Measurements from ENCODE around the gene IARS2.
"Not testable (repeated sequence)": the region's sequence is repeated elsewhere in the genome, so short reads cannot be mapped to it uniquely, and the experiment has no call there.

The IARS2 gene

DNA sequence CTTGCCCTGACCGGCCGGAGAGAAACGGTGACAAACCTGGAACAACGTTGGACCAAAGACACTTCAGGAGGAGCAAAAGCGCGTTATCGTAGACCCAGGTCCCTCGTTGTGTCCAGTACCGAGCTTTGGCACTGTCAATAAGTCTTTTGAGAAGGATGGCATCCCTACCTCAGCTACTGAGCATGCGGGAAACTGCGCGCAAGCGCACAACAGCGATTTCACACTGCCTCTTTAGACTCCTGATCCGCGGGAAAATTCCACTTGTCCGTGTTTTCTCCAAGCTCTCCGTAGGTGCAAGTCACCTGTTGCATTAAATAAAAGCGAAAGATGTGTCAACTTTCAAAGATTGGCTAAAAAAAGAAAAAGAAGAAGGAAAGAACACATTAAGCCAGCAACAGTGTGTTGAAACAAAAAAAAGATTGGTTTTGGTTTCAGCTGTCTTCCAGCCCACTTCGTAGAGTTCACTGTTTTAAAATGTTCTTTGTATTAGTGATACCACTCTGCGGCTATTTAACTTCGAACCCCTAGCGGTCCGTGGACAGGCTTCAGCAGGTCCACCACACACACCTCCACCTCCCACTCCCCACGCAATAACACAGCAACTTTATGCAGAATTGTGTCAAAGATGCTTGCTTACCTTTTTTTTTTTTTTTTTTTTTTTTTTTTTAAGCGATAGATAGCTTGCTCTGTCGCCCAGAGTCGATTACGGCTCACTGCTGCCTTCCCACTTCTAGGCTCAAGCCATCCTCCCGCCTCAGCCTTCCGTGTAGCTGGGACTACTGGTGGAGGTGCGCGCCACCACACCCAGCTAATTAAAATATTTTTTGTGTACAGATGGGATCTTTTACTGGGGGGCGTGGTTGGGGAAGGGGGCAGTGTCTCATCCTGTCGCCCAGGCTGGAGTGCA lies 4.0 kb upstream of the IARS2 start, which contains the start of gene BPNT1:
Gene BPNT1 (minus strand): TSS at position 139 of the 907 bp plus-strand sequence. CDS start 9,942 bp downstream, outside the sequence.
- H3K4me3 Mint-ChIP-seq: peak within 1 kb of the TSS; percentile 95
- no peaks in the 10 kb centered on the region for H3K36me3 Mint-ChIP-seq
- H3K4me1 Mint-ChIP-seq: peaks cover 28% of the 10 kb centered on the region
- H3K27ac Mint-ChIP-seq: peak within 1 kb of the TSS; percentile 98
- no peaks in the 10 kb centered on the region for H3K27me3 Mint-ChIP-seq
- no peaks in the 10 kb centered on the region for H3K9me3 Mint-ChIP-seq

DNA sequence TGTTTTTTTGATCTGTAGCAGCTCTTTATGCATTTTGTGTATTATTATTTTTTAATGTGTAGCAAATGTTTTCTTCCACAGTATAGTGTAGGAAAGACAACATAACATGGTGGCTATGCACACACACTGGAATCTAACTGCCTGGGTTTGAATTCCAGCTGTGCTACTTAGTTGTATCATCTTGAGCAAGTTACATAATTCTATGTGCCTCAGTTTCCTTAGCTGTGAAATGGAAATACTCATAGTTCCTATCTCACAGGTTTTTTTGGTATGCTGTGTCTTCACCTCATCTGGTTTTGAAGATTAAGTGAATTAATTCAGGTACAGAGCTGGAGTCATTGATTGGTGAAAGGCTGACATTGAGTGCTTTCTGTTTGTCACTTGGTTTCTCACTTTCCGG lies 1.2 kb upstream of the IARS2 start:
- no peak overlapping the region for H3K4me3 Mint-ChIP-seq
- H3K4me1 Mint-ChIP-seq: peaks cover 36% of the 10 kb centered on the region
- no peaks in the 10 kb centered on the region for H3K27me3 Mint-ChIP-seq
- H3K27ac Mint-ChIP-seq: peak overlapping the region; percentile 68
- no peaks in the 10 kb centered on the region for H3K9me3 Mint-ChIP-seq
- H3K36me3 Mint-ChIP-seq: peaks cover 4% of the 10 kb centered on the region

DNA sequence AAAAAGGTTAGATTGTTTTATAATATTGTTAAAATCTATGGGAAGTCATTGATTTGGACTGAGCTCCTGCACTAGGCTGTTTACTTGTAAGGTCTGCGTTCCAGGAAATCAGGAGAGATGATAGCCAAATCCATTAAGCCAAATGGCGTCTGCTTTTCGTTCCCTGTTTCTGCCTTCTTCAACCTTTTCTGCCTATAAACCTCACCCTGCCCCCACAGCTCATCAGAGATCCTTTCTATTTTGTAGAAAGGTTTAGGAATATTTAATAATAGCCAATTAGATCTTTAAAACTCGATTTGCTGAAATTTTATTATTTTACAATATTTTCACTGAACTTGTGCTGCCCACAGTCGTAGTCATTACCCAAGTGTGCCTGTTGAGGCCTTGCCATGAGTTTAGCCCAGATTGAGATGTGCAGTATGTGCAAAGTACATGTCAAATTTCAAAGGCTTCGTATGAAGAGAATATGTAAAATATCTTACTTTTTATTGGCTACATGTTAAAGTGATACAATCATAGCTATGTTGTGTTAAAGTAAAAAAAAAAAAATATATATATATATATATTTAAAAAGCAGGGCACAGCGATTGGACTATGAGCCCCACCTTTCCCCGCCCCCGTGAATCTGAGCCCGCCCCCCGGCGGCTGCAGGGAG lies 444 bp upstream of the IARS2 start:
- Mint-ChIP-seq H3K4me3 (no peak overlapping the region), H3K4me1 (peaks cover 41% of the 10 kb centered on the region), H3K27ac (peak overlapping the region; percentile 62), H3K9me3 (no peaks in the 10 kb centered on the region), H3K36me3 (peaks cover 9% of the 10 kb centered on the region), H3K27me3 (no peaks in the 10 kb centered on the region)

DNA sequence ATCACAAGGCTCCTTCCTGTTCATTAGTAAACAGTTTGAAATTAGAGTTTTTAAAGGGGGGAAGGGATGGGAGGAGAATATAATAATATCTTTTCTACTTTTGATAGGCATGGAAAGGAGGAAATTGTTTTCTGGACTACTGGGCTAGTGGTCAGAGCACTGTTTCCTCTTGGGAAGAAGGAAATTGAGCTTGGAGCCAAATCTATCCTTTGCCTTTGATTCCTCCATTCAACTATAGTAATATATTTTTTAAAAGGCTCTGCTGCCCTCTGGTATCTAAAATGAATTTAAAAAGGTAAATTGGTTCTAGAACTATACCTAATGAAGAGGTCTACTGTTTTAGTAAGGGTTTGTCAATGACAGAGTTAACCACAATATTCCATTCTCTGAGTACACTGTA lies 5.9 kb downstream of the IARS2 start:
- H3K4me1 Mint-ChIP-seq: peaks cover 26% of the 10 kb centered on the region
- no peak overlapping the region for H3K4me3 Mint-ChIP-seq
- no peaks in the 10 kb centered on the region for H3K27me3 Mint-ChIP-seq
- no peaks in the 10 kb centered on the region for H3K9me3 Mint-ChIP-seq
- H3K36me3 Mint-ChIP-seq: peaks cover 15% of the 10 kb centered on the region
- peak overlapping the region; percentile 35 for H3K27ac Mint-ChIP-seq

DNA sequence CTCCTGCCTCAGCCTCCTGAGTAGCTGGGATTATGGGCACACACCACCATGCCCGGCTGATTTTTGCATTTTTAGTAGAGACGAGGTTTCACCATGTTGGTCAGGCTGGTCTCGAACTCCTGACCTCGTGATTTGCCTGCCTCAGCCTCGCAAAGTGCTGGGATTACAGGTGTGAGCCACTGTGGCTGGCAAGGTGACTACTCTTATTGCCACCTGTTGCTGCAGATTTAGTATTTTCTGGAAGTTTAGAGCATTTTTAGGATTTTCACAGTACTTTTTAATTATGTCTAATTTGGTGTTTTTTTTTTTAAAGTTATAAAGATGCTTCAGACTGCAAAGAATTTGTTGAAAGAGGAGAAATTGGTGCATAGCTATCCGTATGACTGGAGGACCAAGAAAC lies 16.5 kb downstream of the IARS2 start:
- H3K4me1 Mint-ChIP-seq, H3K4me3 Mint-ChIP-seq, H3K9me3 Mint-ChIP-seq, H3K27ac Mint-ChIP-seq, H3K27me3 Mint-ChIP-seq: not testable (repeated sequence)
- H3K36me3 Mint-ChIP-seq: peaks cover 16% of the 10 kb centered on the region

DNA sequence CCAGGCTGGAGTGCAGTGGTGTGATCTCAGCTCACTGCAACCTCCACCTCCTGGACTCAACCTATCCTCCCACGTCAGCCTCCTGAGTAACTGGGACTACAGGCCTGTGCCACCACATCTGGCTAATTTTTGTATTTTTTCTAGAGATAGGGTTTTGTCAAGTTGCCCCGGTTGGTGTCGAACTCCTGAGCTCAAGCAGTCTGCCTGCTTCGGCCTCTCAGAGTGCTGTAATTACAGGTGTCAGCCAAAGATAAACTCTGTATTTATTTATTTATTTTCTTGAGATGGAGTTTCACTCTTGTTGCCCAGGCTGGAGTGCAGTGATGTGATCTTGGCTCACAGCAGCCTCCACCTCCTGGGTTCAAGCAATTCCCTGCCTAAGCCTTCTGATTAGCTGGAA lies 18.7 kb downstream of the IARS2 start:
- H3K27me3 Mint-ChIP-seq, H3K4me1 Mint-ChIP-seq, H3K4me3 Mint-ChIP-seq, H3K27ac Mint-ChIP-seq, H3K9me3 Mint-ChIP-seq: not testable (repeated sequence)
- H3K36me3 Mint-ChIP-seq: peaks cover 16% of the 10 kb centered on the region

DNA sequence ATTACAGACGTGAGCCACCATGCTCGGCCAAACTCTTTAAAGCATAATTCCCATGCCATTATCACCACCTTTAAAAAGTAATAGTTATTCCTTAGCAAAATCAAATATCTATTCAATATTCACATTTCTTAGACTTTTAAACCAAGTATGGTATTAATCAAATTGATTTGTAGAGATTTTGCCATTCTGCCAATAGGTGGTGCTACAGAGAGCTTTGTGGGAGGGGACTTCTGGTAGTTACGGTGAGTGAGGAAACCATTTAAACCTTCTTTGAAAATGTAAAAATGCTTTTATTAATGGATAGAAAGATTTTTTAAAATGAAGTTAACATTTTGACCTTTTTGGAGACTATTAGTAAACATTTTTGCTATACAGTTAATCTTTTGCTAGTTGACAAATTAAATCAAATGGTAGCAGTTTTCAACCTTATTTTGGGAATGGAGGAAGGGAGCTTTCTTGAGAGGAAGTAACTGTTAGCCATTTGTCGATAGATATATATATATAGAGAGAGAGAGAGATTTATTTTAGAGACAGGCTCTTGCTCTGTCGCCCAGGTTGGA lies 19.3 kb downstream of the IARS2 start:
- H3K27ac Mint-ChIP-seq: no peak overlapping the region
- no peaks in the 10 kb centered on the region for H3K9me3 Mint-ChIP-seq
- no peaks in the 10 kb centered on the region for H3K27me3 Mint-ChIP-seq
- peaks cover 10% of the 10 kb centered on the region for H3K4me1 Mint-ChIP-seq
- peaks cover 15% of the 10 kb centered on the region for H3K36me3 Mint-ChIP-seq
- H3K4me3 Mint-ChIP-seq: no peak overlapping the region

DNA sequence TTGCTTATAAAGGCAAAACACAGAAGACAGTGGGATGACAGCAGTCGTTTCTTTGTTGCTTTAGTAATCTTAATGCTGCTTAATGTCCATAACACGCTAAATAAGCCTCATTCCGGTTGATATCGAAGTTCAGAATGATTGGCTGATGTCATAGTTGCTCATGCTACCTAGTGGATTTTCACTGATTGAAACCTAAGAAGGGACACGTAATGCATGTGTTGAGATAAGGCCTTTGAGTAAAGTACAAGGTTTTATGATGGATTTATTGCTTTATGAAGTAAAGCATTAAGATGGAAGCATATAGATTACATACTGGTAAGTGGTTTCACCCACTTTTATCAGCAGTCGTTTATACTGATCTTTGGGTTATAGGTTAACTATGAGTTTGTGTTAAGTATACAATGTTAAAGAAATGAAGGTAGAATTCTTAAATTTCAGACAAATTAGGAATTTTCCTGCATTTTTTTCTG lies 25.1 kb downstream of the IARS2 start:
- Mint-ChIP-seq H3K36me3 (peaks cover 9% of the 10 kb centered on the region), H3K27ac (no peak overlapping the region), H3K4me3 (no peak overlapping the region), H3K9me3 (no peaks in the 10 kb centered on the region), H3K27me3 (no peaks in the 10 kb centered on the region), H3K4me1 (peaks cover 16% of the 10 kb centered on the region)

DNA sequence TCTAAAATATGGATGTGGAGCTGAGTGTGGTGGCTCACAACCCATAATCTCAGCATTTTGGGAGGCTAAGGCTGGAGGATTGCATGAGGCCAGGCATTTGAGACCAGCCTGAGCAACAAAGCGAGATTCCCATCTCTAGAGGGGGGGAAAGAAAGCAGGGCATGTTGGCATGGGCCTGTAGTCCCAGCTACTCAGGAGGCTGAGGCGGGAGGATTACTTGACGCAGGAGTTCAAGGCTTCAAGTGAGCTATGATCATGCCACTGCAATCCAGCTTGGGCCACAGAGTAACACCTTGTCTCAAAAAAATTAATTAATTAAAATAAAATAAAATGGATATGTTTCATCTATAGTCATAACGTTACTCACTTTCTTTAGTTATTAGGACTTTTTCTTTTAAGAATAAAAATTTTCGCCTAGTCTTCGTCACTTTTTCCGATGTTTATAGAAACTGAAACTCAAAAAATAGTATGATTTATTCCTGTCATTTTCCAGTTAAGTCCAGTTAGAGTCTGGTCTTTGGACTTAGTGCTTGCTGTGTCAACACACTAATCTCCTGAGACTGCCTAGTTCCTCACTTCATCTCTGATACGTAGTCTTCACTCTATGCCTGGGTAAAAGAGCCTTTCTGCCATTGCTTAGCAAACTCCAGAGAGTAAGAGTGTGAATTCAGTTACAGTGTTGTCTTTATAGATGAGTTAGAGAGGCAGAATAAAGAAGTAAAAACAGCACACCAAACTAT lies 28.0 kb downstream of the IARS2 start:
- peaks cover 19% of the 10 kb centered on the region for H3K4me1 Mint-ChIP-seq
- H3K27ac Mint-ChIP-seq: no peak overlapping the region
- H3K9me3 Mint-ChIP-seq: no peaks in the 10 kb centered on the region
- H3K36me3 Mint-ChIP-seq: peaks cover 7% of the 10 kb centered on the region
- no peak overlapping the region for H3K4me3 Mint-ChIP-seq
- no peaks in the 10 kb centered on the region for H3K27me3 Mint-ChIP-seq

DNA sequence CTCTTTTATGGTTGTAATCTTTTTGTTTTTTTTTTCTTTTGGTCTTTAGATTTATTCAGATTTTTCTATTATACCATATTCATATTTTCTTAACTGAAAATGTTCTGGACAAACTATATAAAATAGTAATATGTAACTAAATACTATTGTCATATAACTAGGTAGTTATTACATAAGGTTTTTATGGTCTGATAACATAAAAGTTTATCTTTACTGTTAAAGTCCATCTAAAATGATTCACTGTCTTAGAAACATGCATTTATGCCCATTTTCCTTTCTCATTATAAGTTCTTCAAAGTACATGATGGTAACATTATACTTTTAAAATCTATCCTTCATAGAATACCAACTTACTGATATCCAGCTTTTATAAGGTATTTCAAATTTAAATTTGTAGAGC lies 29.1 kb downstream of the IARS2 start:
- Mint-ChIP-seq H3K4me1 (peaks cover 19% of the 10 kb centered on the region), H3K4me3 (no peak overlapping the region), H3K27ac (no peak overlapping the region), H3K36me3 (peaks cover 12% of the 10 kb centered on the region), H3K9me3 (no peaks in the 10 kb centered on the region), H3K27me3 (no peaks in the 10 kb centered on the region)

DNA sequence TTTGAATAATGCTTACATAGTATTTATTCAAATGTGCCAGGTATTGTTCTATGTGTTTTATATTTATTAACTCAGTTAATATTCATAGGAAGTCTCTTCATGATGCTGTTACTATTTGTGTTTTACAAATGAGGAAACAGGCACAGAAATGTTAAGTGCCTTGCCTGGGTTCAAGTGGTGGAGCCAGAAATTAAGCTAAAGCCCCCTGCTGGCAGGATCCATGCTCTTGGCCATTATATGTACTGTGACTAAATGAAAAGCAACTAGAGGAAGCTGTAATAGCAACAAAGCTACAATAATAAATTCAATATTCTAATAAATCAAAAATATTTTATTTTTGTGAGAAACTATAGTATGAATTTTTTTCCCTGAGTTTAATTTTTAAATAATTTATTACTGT lies 30.0 kb downstream of the IARS2 start:
- no peak overlapping the region for H3K4me3 Mint-ChIP-seq
- H3K27ac Mint-ChIP-seq: no peak overlapping the region
- no peaks in the 10 kb centered on the region for H3K27me3 Mint-ChIP-seq
- peaks cover 14% of the 10 kb centered on the region for H3K4me1 Mint-ChIP-seq
- H3K36me3 Mint-ChIP-seq: peaks cover 12% of the 10 kb centered on the region
- H3K9me3 Mint-ChIP-seq: no peaks in the 10 kb centered on the region

DNA sequence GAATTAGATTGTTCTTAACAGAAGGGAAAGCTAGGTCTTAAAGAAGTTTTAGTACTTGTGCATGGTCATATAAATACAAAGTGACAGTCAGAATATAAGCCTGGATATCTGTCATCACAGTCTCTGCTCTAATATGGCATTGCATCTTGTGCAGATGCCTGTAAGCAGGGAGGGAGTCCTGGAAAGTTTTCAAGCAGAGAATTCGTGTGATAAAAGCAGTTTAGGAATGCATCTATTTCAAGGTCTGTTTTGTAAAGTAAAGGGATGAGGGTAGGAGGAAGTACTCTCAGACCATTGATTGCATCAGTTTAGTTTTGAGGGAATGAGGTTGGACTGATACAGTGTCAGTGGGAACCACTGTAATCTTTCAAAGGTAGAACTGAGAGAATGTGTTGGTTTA lies 30.6 kb downstream of the IARS2 start:
- Mint-ChIP-seq H3K4me1 (peaks cover 11% of the 10 kb centered on the region), H3K4me3 (no peak overlapping the region), H3K27me3 (no peaks in the 10 kb centered on the region), H3K27ac (no peak overlapping the region), H3K36me3 (peaks cover 16% of the 10 kb centered on the region), H3K9me3 (no peaks in the 10 kb centered on the region)

DNA sequence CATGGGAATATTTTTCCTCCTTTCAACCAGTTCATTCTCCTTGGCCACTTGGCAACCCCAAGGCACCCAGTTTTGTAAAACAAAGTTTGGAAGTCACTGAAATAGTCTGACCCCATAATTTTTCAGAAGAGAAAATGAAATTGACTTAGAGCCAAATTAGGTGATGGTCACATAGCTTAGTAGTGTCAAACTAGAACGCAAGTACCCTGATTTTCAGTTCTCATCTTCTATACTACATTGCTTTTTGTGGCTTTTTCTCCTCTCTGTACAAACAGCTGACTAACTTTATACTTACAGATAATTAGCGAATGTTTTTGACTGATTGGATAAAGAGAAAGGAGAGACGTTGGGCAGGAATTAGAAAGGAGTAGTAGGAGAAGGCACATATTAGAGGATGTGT lies 33.1 kb downstream of the IARS2 start:
- H3K9me3 Mint-ChIP-seq: no peaks in the 10 kb centered on the region
- no peak overlapping the region for H3K4me3 Mint-ChIP-seq
- no peaks in the 10 kb centered on the region for H3K27me3 Mint-ChIP-seq
- no peak overlapping the region for H3K27ac Mint-ChIP-seq
- peaks cover 18% of the 10 kb centered on the region for H3K4me1 Mint-ChIP-seq
- H3K36me3 Mint-ChIP-seq: peaks cover 24% of the 10 kb centered on the region

DNA sequence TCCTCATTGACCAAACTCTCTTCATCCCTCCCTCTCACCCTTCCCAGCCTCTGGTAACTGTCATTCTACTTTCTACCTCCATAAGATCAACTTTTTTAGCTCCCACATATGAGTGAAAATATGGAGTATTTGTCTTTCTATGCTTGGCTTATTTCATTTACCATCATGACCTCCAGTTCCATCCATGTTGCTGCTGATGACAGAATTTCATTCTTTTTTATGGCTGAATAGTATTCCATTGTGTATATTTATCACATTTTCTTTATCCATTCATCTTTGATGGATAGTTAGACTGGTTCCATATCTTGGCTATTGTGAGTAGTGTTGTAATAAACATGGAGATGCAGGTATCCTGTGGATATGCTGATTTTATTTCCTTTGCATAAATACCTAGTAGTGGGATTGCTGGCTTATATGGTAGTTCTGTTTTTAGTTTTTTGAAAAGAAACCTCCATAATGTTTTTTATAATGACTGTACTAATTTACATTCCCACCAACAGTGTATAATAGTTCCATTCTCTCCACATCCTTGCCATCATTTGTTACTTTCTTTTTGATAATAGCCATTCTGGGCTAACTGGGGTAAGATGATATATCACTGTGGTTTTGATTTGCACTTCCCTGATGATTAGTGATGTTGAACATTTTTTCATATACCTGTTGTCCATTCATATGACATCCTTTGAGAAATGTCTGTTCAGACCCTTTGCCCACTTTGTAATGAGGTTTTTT lies 35.7 kb downstream of the IARS2 start:
- Mint-ChIP-seq H3K4me3 (no peak overlapping the region), H3K27ac (no peak overlapping the region), H3K27me3 (no peaks in the 10 kb centered on the region), H3K9me3 (no peaks in the 10 kb centered on the region), H3K4me1 (peaks cover 10% of the 10 kb centered on the region), H3K36me3 (peaks cover 32% of the 10 kb centered on the region)

DNA sequence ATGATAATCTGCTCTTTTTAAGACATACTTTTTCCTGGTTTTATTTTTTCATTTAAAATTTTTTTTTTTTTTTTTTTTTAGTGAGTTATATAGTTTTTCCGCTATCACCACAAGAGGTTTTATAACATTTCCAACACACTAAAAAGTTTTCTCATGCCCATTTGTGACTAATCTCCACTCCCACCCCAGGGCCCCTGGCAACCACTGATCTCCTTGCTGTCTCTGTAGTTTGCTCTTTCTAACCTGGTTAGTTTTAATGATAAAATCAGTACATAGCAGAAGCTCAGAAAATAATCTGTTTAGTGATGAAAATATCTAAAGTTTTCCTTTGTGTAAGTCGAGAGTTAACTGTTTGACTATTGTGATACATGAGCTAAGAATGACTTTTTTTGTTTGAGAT lies 41.8 kb downstream of the IARS2 start:
- Mint-ChIP-seq H3K9me3 (no peaks in the 10 kb centered on the region), H3K27me3 (no peaks in the 10 kb centered on the region), H3K4me1 (peaks cover 9% of the 10 kb centered on the region), H3K27ac (no peak overlapping the region), H3K36me3 (peaks cover 16% of the 10 kb centered on the region), H3K4me3 (no peak overlapping the region)
